RPMI7951 (cell line): ENCODE data around the gene LMF2. TPM values are rescaled to one million over a fixed set of nuclear protein-coding genes. Genes with fewer than 3 reads are reported as not detected.

Experiments
- DNase-seq: peaks from one replicate; pipeline ENCODE4 v3.0.0-alpha.2; 2012; ENCODE audit warnings: low read depth
- total RNA-seq: library from RNA; depleted of rRNA; stranded (reverse); fragments of >200 nt; shearing (Covaris generic); gene quantifications from 2 replicates; pipeline ENCODE4 v1.2.3, GENCODE V29; 2014

LMF2 gene
- total RNA-seq, 1 experiment from 2014 or later = 20.5 TPM

- no peak for DNase-seq
Measured at GRCh38 chr22:50504369-50505211, 2.9 kb downstream of the LMF2 start.

- DNase-seq = no peak
Measured at GRCh38 chr22:50503475-50504145, 3.9 kb downstream of the LMF2 start.

- DNase-seq = no peak
Measured at GRCh38 chr22:50502628-50503474, 4.7 kb downstream of the LMF2 start.

GRCh38 chr22:50502096-50502495, 5.4 kb downstream of the LMF2 start:
- DNase-seq = no peak

- no peak for DNase-seq
Measured at GRCh38 chr22:50500452-50500851, 7.0 kb downstream of the LMF2 start.

GRCh38 chr22:50498322-50498890, 9.1 kb downstream of the LMF2 start:
- DNase-seq = peak; percentile 67

- DNase-seq = no peak
Measured at GRCh38 chr22:50497093-50497492, 10.4 kb downstream of the LMF2 start.

GRCh38 chr22:50490531-50491308, 16.8 kb downstream of the LMF2 start:
- DNase-seq = no peak

- DNase-seq = no peak
Measured at GRCh38 chr22:50489363-50490243, 17.9 kb downstream of the LMF2 start.

- DNase-seq = no peak
Measured at GRCh38 chr22:50488886-50489285, 18.6 kb downstream of the LMF2 start.

- no peak for DNase-seq
Measured at GRCh38 chr22:50488006-50488677, 19.4 kb downstream of the LMF2 start.

- DNase-seq = no peak
Measured at GRCh38 chr22:50487290-50488005, 20.1 kb downstream of the LMF2 start.

GRCh38 chr22:50486561-50487289, 20.8 kb downstream of the LMF2 start, which contains the start of gene MIOX:
MIOX (plus strand) TSS chr22:50486859; CDS start chr22:50486898, 39 bp downstream.
- DNase-seq = peak; percentile 48

- peak; percentile 34 for DNase-seq
Measured at GRCh38 chr22:50485221-50486131, 22.0 kb downstream of the LMF2 start.

- no peak for DNase-seq
Measured at GRCh38 chr22:50483977-50484853, 23.3 kb downstream of the LMF2 start.

- no peak for DNase-seq
Measured at GRCh38 chr22:50483556-50483955, 23.9 kb downstream of the LMF2 start.
